ENCODE results near the gene PCGF5.

Gene PCGF5

GRCh38 chr10:91289305-91289704, 68.8 kb downstream of the PCGF5 start:
- H3K4me3 ChIP-seq (ENCODE audit: control insufficient read depth, low read depth, low read length), result no peak overlapping the region

DNA sequence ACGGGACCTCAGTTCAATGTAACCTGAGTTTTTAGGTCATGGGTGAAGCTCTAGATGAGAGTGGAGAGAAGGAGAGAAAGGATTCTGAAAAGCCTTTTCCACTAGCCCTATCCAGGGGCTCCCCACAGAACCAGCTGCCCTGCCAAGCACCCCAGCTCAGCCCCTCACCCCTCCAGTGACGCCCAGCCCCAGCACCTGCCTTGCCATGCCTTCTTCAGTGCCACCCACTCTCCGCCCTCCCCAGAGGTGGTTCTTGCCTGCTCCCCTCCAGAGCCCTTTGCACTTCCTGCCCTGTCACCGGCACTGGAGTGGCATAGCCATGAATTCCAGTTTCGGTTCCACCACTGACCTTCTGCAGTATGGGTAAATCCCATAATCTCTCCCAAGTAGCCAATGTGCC, 70.1 kb downstream of the PCGF5 start:
- no peak for DNase-seq (ENCODE audit: low read depth)
- TF ChIP-seq, protein P1, sequence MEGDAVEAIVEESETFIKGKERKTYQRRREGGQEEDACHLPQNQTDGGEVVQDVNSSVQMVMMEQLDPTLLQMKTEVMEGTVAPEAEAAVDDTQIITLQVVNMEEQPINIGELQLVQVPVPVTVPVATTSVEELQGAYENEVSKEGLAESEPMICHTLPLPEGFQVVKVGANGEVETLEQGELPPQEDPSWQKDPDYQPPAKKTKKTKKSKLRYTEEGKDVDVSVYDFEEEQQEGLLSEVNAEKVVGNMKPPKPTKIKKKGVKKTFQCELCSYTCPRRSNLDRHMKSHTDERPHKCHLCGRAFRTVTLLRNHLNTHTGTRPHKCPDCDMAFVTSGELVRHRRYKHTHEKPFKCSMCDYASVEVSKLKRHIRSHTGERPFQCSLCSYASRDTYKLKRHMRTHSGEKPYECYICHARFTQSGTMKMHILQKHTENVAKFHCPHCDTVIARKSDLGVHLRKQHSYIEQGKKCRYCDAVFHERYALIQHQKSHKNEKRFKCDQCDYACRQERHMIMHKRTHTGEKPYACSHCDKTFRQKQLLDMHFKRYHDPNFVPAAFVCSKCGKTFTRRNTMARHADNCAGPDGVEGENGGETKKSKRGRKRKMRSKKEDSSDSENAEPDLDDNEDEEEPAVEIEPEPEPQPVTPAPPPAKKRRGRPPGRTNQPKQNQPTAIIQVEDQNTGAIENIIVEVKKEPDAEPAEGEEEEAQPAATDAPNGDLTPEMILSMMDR (conservative IDR thresholded peaks at IDR 0.05; ENCODE audit: control insufficient read depth, insufficient read depth, low read depth, low read length), result no peak
- no peak overlapping the region for H3K4me3 ChIP-seq (ENCODE audit: control insufficient read depth, low read depth, low read length)

More at GRCh38 chr10:91289305-91289704, 68.8 kb downstream of the PCGF5 start:
- TF ChIP-seq, protein P1 (conservative IDR thresholded peaks at IDR 0.05; ENCODE audit: control insufficient read depth, insufficient read depth, low read depth, low read length), result no peak
- no peak for DNase-seq (ENCODE audit: low read depth)

DNA sequence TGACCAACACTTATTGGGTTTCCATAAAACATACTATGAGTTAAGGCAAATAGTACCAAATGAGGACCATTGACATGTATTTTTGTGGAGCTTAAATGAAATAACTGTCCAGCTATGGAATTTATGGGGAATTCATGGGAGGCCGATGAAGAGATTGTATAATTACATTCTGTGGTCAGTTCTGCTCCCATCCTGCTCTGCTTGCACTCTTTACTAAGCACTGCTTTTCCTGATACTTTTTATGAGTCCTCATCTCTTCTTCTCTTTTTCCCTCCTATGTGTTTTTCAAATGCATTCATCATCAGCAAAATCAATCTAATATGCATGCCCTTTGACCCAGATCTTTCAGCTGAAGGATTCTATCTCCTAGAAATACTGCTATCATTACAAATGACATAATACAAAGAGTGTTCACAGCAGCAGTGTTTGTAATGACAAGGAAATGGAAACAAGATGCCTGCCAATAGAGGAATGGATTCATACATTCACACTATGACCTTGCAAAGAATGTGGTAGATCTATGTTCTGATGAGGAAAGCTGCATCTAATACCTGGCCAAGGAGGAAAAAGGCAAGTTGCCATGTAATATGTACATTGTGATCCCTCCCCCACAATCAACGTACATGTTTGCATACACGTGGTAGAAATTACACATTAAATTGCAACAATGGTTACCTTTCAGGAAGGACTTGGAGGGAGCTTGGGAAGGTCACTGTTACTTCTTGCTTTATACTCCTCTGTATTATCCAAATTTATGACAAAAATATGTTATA, 73.9 kb downstream of the PCGF5 start:
- DNase-seq (ENCODE audit: low read depth), result no peak
- TF ChIP-seq, protein P1 (conservative IDR thresholded peaks at IDR 0.05; ENCODE audit: control insufficient read depth, insufficient read depth, low read depth, low read length), result no peak
- H3K4me3 ChIP-seq (ENCODE audit: control insufficient read depth, low read depth, low read length), result no peak overlapping the region

DNA sequence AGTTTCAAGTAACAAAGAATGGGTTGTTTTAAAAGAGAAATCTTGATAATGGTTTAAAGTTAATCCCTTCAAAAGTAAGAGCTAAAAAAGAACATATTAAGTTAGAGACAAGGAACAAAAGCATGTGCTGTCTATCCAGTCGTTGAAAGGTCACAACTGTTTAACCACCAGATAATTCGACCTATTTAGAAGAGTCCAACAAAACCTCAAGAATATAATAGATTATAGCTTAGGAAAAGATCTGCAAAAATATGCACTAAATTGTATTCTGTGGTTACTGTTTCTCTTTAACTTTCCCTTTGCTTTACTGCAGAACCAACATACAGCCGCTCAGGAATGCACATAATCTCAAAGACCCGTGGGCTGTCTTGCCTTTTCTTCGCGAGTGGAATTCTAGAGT, 74.9 kb downstream of the PCGF5 start:
- DNase-seq (ENCODE audit: low read depth), result no peak
- H3K4me3 ChIP-seq (ENCODE audit: control insufficient read depth, low read depth, low read length), result no peak overlapping the region
- TF ChIP-seq, protein P1 (conservative IDR thresholded peaks at IDR 0.05; ENCODE audit: control insufficient read depth, insufficient read depth, low read depth, low read length), result no peak

DNA sequence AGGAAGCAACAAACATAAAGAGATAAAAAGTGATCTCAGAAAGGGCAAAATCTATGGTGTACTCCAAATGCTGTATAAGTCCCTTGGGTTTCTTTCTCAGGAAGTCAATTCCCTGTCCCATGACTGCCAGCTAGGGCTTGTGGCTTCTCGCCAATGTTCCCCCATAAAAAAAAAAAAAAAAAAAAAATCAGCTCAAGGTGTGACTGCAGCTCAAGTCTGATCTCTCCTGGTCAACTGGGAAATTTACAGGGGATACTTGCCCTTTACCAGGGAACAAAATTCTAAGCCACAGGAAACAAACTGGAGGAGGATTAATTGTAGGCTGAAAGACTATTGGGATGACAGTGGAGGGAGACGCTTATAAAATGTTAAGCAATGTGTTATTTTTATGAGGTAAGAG, 76.0 kb downstream of the PCGF5 start:
- H3K4me3 ChIP-seq (ENCODE audit: control insufficient read depth, low read depth, low read length), result no peak overlapping the region
- TF ChIP-seq, protein P1 (conservative IDR thresholded peaks at IDR 0.05; ENCODE audit: control insufficient read depth, insufficient read depth, low read depth, low read length), result peak; percentile 42
- DNase-seq (ENCODE audit: low read depth), result peak; percentile 52

DNA sequence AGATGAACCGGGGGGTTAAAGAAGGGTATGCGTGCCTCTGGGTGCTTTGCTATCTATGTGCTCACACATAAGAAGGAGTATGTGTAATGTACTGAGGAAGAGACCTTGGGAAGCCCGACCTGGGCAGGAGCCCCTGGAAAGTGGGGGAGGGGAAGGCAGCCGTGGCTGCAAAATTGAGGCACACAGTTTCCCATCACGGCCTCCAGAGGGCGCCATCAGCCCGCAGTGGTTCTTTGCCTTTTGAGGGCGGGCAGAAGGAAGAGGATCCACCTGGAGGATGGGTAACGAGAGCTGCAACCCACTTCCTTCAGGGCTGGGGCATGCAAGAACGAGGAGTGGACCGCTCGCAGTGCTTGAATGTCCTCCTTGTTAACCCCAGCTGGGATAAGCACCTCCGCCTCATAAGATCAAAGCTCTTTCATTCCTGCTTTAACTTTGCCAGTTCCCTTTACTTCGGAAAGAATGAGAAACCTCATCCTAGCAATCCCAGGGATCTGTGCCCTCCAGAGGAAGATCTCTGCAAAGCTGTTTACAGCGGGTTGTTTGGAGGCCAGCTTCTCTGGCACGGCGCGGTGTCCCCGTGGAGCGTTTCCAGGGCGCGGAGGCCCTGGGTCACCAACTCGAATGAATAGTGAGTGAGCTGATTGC, 77.9 kb downstream of the PCGF5 start:
- H3K4me3 ChIP-seq (ENCODE audit: control insufficient read depth, low read depth, low read length), result peak overlapping the region; percentile 56
- TF ChIP-seq, protein P1 (conservative IDR thresholded peaks at IDR 0.05; ENCODE audit: control insufficient read depth, insufficient read depth, low read depth, low read length), result peak; percentile 92
- DNase-seq (ENCODE audit: low read depth), result peak; percentile 76
